Psoas muscle (tissue), 8 donors: Measurements from ENCODE around the gene ITPKA. TPM values are rescaled to one million over a fixed set of nuclear protein-coding genes. Genes with fewer than 3 reads are reported as not detected.

Experiments used
- ATAC-seq, 4 donors: fragments of 200-7000 bp; cut with Tn5 transposase; one replicate each; pipeline ENCODE4 v1.9.1; 2020; ENCODE audit warnings: moderate library complexity in 3 of 4, mild to moderate bottlenecking in 2 of 4
- DNase-seq, 2 donors: peaks; one replicate each; pipeline ENCODE4 v3.0.0-alpha.2; 2020
- H3K27ac ChIP-seq: fragments of 200-600 bp; one replicate; pipeline ENCODE4 v1.8.0; 2022
- H3K27me3 ChIP-seq, 3 donors: fragments of 200-600 bp in 1 of 3; one replicate each; pipeline versions ENCODE4 v1.6.1 to v1.8.0; 2013 to 2022; ENCODE audit warnings: low read length in 2 of 3, mild to moderate bottlenecking in 2 of 3, moderate library complexity in 1 of 3; ENCODE audit not compliant: insufficient read depth in 3 of 3
- H3K36me3 ChIP-seq, 2 donors: fragments of 200-600 bp in 1 of 2; one replicate each; pipeline versions ENCODE4 v1.6.1 to v1.8.0; 2013 to 2022; ENCODE audit warnings: low read depth in 1 of 2, mild to moderate bottlenecking in 1 of 2, moderate library complexity in 1 of 2; ENCODE audit not compliant: insufficient read depth in 1 of 2
- H3K4me1 ChIP-seq: fragments of 200-600 bp; one replicate; pipeline ENCODE4 v1.8.0; 2022
- H3K4me3 ChIP-seq: fragments of 200-600 bp; one replicate; pipeline ENCODE4 v1.8.0; 2022; ENCODE audit warnings: mild to moderate bottlenecking
- H3K9me3 ChIP-seq: fragments of 200-600 bp; one replicate; pipeline ENCODE4 v1.8.0; 2022
- WGBS, 3 donors: extraction: QIAGEN DNeasy Blood & Tissue Kit; methylation state at CpG; one replicate each; pipeline versions ENCODE4 v1.1.6 to v1.1.7; 2013; 5-methylcytosine and 5-hydroxymethylcytosine counted together
- intact Hi-C, 2 donors: fragments of 100-400 bp; cut with DNase I; formaldehyde crosslinking; loops; one replicate each; pipeline versions ENCODE4 v1.11.0 to v1.14.2; 2022
- polyA plus RNA-seq, 3 donors: library from polyadenylated mRNA; stranded (reverse); fragments of 200-250 nt; gene quantifications; one replicate each; pipeline ENCODE4 v1.2.3, GENCODE V29; 2013
- total RNA-seq, 4 donors: library from RNA; stranded (reverse); fragmentation: NEBNext Ultra II Directional in 2 of 4; extraction: Animal tissue kit (Norgen Biotek cat#: 25700) in 2 of 4; gene quantifications; one replicate each; pipeline versions ENCODE4 v1.2.1 to v1.2.4, GENCODE V29; 2021 to 2023
- TF ChIP-seq, protein P1 (sequence below): fragments of 200-600 bp; IDR thresholded peaks from one replicate; pipeline ENCODE4 v1.8.0; 2022; ENCODE audit warnings: antibody characterized with exemption
- donor health status: healthy with polysubstance abuse.
- donor health status: DM: no; HTN: no; CAD: no; lungs with moderate emphysema.
- donor health status: Bipolar disorder and iron deficiency.
- donor health status: healthy.
- donor health status: DM: yes; HTN: yes; CAD: no.
- donor health status: DM: no; HTN: no; CAD: no.
- donor health status: DM: no; HTN: no; CAD: no.
- donor health status: DM: yes; HTN: yes; CAD: no.

The ITPKA gene
- total and polyA plus RNA-seq, 7 donors: 0.04 to 1.7 (median 0.79) TPM; not detected in 1

DNA sequence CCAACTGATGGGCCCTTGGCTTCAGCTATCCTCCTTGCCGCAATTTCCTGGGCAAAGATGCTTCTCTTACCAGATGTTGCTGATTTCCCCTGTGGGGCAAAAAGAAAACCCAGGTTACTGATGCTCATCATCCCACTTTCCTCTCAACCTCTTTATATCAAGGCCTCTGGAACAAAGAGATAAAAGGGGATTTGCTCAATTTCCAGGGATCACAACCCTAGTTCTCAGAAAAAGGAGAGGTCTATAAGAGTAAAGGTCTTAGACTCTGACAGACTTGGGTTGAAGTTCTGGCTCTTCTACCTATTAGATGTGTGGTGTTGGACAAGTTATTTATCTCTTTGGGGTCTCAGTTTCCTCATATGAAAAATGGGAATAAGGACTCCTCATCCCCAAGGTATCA, 41.9 kb downstream of the ITPKA start:
- TF ChIP-seq, protein P1, sequence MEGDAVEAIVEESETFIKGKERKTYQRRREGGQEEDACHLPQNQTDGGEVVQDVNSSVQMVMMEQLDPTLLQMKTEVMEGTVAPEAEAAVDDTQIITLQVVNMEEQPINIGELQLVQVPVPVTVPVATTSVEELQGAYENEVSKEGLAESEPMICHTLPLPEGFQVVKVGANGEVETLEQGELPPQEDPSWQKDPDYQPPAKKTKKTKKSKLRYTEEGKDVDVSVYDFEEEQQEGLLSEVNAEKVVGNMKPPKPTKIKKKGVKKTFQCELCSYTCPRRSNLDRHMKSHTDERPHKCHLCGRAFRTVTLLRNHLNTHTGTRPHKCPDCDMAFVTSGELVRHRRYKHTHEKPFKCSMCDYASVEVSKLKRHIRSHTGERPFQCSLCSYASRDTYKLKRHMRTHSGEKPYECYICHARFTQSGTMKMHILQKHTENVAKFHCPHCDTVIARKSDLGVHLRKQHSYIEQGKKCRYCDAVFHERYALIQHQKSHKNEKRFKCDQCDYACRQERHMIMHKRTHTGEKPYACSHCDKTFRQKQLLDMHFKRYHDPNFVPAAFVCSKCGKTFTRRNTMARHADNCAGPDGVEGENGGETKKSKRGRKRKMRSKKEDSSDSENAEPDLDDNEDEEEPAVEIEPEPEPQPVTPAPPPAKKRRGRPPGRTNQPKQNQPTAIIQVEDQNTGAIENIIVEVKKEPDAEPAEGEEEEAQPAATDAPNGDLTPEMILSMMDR: no peak
- Histone ChIP-seq H3K27ac (no peak overlapping the region), H3K4me3 (no peak overlapping the region), H3K4me1 (no peaks in the 10 kb centered on the region), H3K9me3 (no peaks in the 10 kb centered on the region), H3K27me3 (no peaks in the 10 kb centered on the region), H3K36me3 (peaks cover 2 to 65% of the 10 kb centered on the region in 2 donors)
- no peak for DNase-seq
- ATAC-seq: no peak
- WGBS, 3 donors: 92 to 100% (median 96%) methylated on average over 1 of the region's 1 CpG
- intact Hi-C loops: no loop called here

DNA sequence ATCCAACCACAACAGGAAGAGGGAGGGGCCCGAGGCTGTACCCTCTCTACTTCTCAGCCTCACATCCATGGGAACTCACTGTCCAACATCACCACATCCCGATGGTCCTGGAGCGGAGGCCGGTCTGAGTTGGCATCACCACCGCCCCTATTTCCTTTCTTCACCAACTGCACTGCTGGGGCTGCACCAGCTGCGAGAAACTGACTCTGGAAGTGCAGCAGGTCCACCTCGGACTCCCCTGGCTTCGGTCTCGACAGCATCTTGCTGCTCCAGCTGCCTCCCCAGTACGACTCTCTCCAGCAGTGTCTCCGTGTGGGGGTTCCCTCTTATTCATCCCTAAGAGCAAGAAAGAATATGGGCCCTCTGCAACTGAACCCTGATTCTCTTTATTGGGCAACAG, 43.2 kb downstream of the ITPKA start:
- no peak overlapping the region for H3K27ac ChIP-seq
- WGBS, 3 donors: 89 to 93% (median 93%) methylated on average over 11 of the region's 11 CpGs
- H3K36me3 ChIP-seq: peaks cover 2 to 53% of the 10 kb centered on the region in 2 donors
- TF ChIP-seq, protein P1: no peak
- ATAC-seq (no peak), DNase-seq (no peak)
- intact Hi-C loops: no loop called here
- no peaks in the 10 kb centered on the region for H3K27me3 ChIP-seq
- no peaks in the 10 kb centered on the region for H3K4me1 ChIP-seq
- no peak overlapping the region for H3K4me3 ChIP-seq
- H3K9me3 ChIP-seq: no peaks in the 10 kb centered on the region

GRCh38 chr15:41543521-41543870, 49.8 kb downstream of the ITPKA start:
- Histone ChIP-seq H3K4me3 (peak overlapping the region; percentile 99), H3K36me3 (no peaks in the 10 kb centered on the region), H3K4me1 (peaks cover 6% of the 10 kb centered on the region), H3K27ac (peak overlapping the region; percentile 86), H3K27me3 (no peaks in the 10 kb centered on the region), H3K9me3 (no peaks in the 10 kb centered on the region)
- ATAC-seq (no peak), DNase-seq (no peak)
- WGBS, 3 donors: 6 to 11% (median 8%) methylated on average over 8 of the region's 8 CpGs
- intact Hi-C loops: no loop called here
- TF ChIP-seq, protein P1: no peak

GRCh38 chr15:41544650-41545015, 51.0 kb downstream of the ITPKA start:
- intact Hi-C loops: no loop called here
- WGBS, 3 donors: 71 to 84% (median 72%) methylated on average over 15 of the region's 15 CpGs
- Histone ChIP-seq H3K27ac (peak overlapping the region; percentile 86), H3K4me3 (peak overlapping the region; percentile 99), H3K4me1 (peaks cover 6% of the 10 kb centered on the region), H3K9me3 (no peaks in the 10 kb centered on the region), H3K27me3 (no peaks in the 10 kb centered on the region), H3K36me3 (no peaks in the 10 kb centered on the region)
- ATAC-seq (peak in 3 of 4 donors; percentile 43 to 66 (median 59)), DNase-seq (peak; percentile 56 to 75)
- TF ChIP-seq, protein P1: no peak

DNA sequence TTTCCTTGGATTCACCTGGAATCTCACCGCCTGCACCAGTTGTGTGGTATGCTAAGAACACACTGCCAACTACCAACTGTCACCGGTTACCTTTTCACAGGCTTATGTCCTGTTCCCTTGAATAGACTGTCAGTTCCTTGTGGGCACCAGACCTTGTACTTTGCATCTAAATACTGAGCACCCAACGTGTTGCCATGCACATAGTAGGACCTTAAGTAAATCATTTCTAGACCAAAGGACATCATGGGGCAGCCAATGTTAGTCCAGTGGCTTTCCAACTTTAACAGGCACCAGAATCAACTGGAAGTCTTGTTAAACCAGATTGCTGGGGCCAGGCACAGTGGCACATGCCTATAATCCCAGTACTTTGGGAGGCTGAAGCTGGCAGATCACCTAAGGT, 51.5 kb downstream of the ITPKA start:
- H3K4me1 ChIP-seq: peaks cover 6% of the 10 kb centered on the region
- H3K4me3 ChIP-seq: no peak overlapping the region
- intact Hi-C loops: no loop called here
- ATAC-seq: no peak
- H3K36me3 ChIP-seq: no peaks in the 10 kb centered on the region
- no peaks in the 10 kb centered on the region for H3K27me3 ChIP-seq
- 86 to 92% (median 86%) methylated on average over 3 of the region's 3 CpGs for WGBS, 3 donors
- TF ChIP-seq, protein P1: no peak
- H3K9me3 ChIP-seq: no peaks in the 10 kb centered on the region
- H3K27ac ChIP-seq: no peak overlapping the region
- peak in 1 of 2 donors; percentile 19 for DNase-seq
